HTR-8/SVneo (cell line): ENCODE data around the gene RPN1.
"Not testable (repeated sequence)": the region's sequence is repeated elsewhere in the genome, so short reads cannot be mapped to it uniquely, and the experiment has no call there.

Source experiments
- DNase-seq: peaks from one replicate; pipeline ENCODE4 v3.0.0; 2011; ENCODE audit warnings: low spot score, mixed read lengths; ENCODE audit not compliant: insufficient read length
- FAIRE-seq: peaks from 2 replicates; lab custom pipeline; 2011; peaks lifted over from hg19 to GRCh38; lab: Jason Lieb, UNC

The RPN1 gene

GRCh38 chr3:128586932-128587331 lies 63.7 kb downstream of the RPN1 start:
- not testable (repeated sequence) for FAIRE-seq, DNase-seq

GRCh38 chr3:128586391-128586790 lies 64.2 kb downstream of the RPN1 start:
- not testable (repeated sequence) for DNase-seq, FAIRE-seq

- DNase-seq (no peak), FAIRE-seq (no peak)
Measured at GRCh38 chr3:128585974-128586373, 64.6 kb downstream of the RPN1 start.

DNA sequence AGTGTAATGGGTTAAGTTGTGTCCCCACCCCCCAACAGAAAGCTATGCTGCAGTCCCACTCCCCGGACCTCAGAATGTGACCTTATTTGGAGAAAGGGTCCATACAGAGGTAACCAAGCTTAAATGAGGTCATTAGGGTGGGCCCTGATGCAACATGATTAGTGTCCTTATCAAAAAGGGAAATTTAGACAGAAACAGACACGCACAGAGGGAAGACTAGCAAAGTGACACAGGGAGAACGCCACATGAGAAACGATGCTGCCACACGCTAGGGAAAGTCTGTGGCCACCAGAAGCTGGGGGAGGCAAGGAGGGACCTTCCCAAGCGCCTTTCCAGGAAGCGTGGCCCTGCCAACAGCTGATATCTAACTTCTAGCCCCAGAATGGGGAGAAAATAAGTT lies 65.4 kb downstream of the RPN1 start:
- FAIRE-seq = no peak
- no peak for DNase-seq

DNA sequence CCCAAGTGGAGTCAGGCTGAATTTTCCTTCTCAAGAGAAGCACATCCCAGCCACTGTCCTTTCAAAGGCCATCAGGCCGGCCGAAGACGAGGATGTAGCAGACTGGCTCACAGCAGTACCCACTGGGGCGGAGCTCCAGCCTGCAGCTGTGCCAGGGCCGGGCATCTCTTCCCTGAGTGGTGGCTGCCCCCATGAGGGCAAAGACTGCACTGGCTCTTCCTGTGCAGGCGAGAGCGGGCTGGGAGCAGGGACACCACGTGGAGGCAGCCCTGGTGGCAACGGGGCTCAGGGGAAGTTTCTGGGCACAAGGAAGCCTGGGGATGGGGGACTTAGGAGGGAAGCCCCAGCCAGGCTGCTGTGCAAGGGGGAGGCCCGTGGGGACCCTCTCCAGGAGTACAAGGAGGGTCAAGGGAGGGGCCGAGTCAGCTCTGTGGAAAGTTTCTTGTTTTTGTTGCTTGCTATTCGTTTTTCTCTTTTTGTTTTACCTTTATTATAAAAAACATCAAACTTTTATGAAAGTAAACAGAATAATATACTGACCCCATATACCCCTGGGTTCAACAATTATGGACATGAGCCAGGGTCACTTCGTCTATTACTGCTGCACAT lies 66.1 kb downstream of the RPN1 start:
- FAIRE-seq = peak; percentile 94
- peak; percentile 92 for DNase-seq

- FAIRE-seq = no peak
- DNase-seq = no peak
Measured at GRCh38 chr3:128581566-128581965, 69.1 kb downstream of the RPN1 start.

GRCh38 chr3:128579927-128580326 lies 70.7 kb downstream of the RPN1 start:
- DNase-seq (no peak), FAIRE-seq (no peak)

DNA sequence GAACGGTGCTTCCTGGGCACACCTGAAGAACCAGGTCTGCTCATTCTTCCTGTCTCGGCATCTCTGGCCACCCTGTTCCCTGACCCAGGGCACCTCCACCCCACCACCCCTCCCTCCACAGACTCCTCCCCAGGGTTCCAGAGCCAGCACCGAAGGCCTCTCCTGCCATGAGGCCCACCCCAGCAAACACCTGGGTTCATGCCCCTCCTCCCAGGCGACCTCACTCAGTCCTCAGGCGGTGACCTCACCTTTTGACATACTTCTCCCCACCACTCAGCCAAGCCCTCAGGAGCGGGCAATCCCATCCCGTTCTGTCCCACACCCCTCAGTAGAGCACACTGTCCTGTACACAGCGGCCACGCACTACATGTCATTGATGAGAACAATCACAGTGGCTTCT lies 72.3 kb downstream of the RPN1 start:
- no peak for DNase-seq
- no peak for FAIRE-seq

GRCh38 chr3:128577711-128578110 lies 72.9 kb downstream of the RPN1 start:
- FAIRE-seq = no peak

DNA sequence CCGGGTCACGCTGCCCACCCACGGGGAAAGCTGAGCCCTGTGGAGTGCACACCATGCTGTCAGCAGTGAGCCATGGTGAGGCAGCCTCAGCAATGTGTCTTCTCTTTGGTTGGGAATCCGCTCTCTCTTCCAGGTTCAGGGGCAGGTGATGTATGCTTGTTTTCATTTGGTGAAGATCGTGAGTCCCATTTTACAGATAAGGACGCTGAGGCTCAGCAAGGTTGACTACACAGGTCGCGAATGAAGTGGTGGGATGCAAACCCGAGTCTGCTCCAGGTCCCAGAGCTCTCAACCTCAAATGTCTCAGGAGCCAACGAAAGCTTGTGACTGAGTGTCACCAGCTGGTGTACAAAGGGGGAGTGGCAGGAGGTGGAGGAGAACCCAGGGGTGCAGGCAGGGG lies 74.3 kb downstream of the RPN1 start:
- DNase-seq (no peak), FAIRE-seq (peak; percentile 4)

More at GRCh38 chr3:128577711-128578110, 72.9 kb downstream of the RPN1 start:
- no peak for DNase-seq

GRCh38 chr3:128575777-128576176 lies 74.8 kb downstream of the RPN1 start:
- DNase-seq = no peak
- no peak for FAIRE-seq

DNA sequence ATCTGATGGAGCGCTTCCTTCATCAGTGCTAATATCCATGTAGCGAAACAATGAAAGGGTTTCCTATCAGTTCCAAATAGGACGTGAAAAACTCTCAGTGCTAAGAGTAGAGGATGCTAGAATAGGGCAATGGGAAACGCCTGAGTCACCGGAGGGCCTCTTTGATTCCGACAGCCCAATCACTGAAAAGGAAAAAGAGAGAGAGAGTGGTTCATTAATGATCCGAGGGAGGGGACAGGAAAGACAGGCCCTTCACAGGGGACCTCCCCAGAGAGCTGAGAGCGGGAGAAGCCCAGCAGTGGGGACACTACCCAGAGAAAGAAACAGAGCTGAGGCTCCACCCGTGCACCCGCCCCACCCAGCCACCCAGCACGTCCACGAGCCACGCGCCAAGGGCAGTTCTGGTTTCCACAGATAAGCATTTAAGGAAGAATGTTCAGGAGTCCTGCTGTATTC lies 76.9 kb downstream of the RPN1 start:
- no peak for FAIRE-seq
- DNase-seq = no peak

DNA sequence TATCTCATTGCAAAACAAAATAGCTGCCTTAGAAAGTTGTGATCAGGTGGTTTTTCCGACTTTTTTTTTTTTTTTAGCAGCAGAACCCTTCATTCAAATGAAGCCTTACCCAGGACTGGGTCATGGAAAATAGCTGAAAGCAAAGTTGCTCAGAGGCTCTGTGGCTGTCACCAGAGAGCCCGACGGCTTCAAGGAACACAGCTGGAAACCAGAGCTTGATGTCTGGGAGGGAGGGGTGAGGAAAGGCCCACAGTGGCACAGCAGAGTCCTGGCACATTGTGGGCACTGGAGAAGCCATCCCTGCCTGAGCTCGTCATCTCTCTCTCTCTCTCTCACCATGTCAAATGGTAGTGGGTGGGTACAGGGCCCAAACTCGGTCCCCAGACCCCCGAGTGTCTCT lies 77.5 kb downstream of the RPN1 start:
- FAIRE-seq (no peak), DNase-seq (no peak)

- DNase-seq = no peak
- no peak for FAIRE-seq
Measured at GRCh38 chr3:128572644-128573105, 77.9 kb downstream of the RPN1 start.

DNA sequence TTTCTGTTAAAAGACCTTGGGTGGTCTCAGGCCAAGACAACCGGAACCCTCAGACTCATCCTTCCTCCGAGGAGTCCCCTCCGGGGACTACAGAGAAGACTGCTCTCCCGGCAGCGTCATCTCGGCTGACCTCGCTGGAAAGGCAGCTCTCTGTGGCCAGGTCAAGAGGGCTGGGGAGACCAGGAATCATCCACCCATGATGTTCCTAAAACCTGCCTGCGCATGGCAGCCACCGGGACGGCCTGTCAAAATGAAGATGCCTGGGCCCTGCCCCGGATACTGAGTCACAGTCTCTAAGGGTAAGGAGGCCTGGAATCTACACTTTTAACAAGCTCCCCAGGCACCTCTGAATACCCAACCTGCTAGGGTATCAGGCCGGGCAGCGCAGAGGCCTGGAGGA lies 78.6 kb downstream of the RPN1 start:
- DNase-seq (no peak), FAIRE-seq (no peak)
